Transverse colon (tissue), 4 donors: ENCODE results near the gene ZNF850. TPM values are rescaled to one million over a fixed set of nuclear protein-coding genes. Genes with fewer than 3 reads are reported as not detected.
"Not testable (repeated sequence)": the region's sequence is repeated elsewhere in the genome, so short reads cannot be mapped to it uniquely, and the experiment has no call there.

Experiments
- DNase-seq: peaks from one replicate; pipeline ENCODE4 v3.0.0-alpha.2; 2019
- H3K27ac ChIP-seq, 4 donors: fragments of 200-600 bp; sonication (generic); 2 replicates each; pipeline ENCODE4 v1.5.1; 2016 to 2018; ENCODE audit warnings: inconsistent platforms in 4 of 4
- H3K27me3 ChIP-seq: fragments of 200-600 bp; sonication (generic); 2 replicates; pipeline ENCODE4 v1.5.1; 2017; ENCODE audit warnings: inconsistent platforms
- H3K36me3 ChIP-seq, 4 donors: fragments of 200-600 bp; sonication (generic); 2 replicates each; pipeline ENCODE4 v1.5.1; 2017 to 2019; ENCODE audit warnings: inconsistent platforms in 4 of 4
- H3K4me1 ChIP-seq, 4 donors: fragments of 200-600 bp; sonication (generic); 2 replicates each; pipeline ENCODE4 v1.5.1; 2017 to 2020; ENCODE audit warnings: inconsistent platforms in 4 of 4
- H3K4me3 ChIP-seq, 4 donors: fragments of 200-600 bp; sonication (generic); 1 replicate in 1 of 4; 2 replicates in 3 of 4; pipeline versions ENCODE4 v1.5.1 to v1.6.1; 2017 to 2019; ENCODE audit warnings: inconsistent platforms in 4 of 4
- H3K9me3 ChIP-seq, 2 donors: fragments of 200-600 bp; sonication (generic); 2 replicates each; pipeline ENCODE4 v1.5.1; 2017 to 2019; ENCODE audit warnings: inconsistent platforms in 2 of 2
- EP300 ChIP-seq: sonication (generic); formaldehyde crosslinking; IDR thresholded peaks from one replicate; pipeline ENCODE4 v1.6.1; 2017; ENCODE audit warnings: antibody characterized with exemption, low read depth
- POLR2A ChIP-seq: fragments of 450-650 bp; IDR thresholded peaks from one replicate; pipeline ENCODE4 v1.6.1; 2016; ENCODE audit warnings: antibody characterized with exemption, mild to moderate bottlenecking, moderate library complexity
- POLR2AphosphoS5 ChIP-seq, 3 donors: sonication (generic); formaldehyde crosslinking; IDR thresholded peaks; one replicate each; pipeline ENCODE4 v1.6.1; 2016; ENCODE audit warnings: antibody characterized with exemption in 3 of 3
- WGBS, 2 donors: methylation state at CpG; one replicate each; pipeline ENCODE4 v1.1.5; 2018; ENCODE audit warnings: low coverage in 1 of 2; 5-methylcytosine and 5-hydroxymethylcytosine counted together
- in situ Hi-C, 4 donors: fragments of 200-750 bp; cut with MboI; loops; one replicate each; pipeline versions ENCODE4 v1.15.0 to v1.15.1; 2017; ENCODE audit warnings: low sequenced_read_pairs in 3 of 4, low pct_ligation_motif_present in 1 of 4, low pct_unique_long_range_greater_than_20kb in 1 of 4
- intact Hi-C: fragments of 100-400 bp; cut with DNase I; formaldehyde crosslinking; loops from one replicate; pipeline ENCODE4 v1.15.1; 2023; ENCODE audit warnings: low total_unique reads
- total RNA-seq, 4 donors: library from RNA; depleted of rRNA; stranded (reverse); fragments of >200 nt; gene quantifications; one replicate each; pipeline ENCODE4 v1.1.0, GENCODE V29; 2016
- TF ChIP-seq, protein P1 (sequence below), 5 experiments: fragments of 200-600 bp in 3 of 5; fragments of 450-650 bp in 2 of 5; sonication (generic) in 3 of 5; IDR thresholded peaks; 1 replicate in 2 of 5; 2 replicates in 3 of 5; pipeline ENCODE4 v1.5.1; 2016 to 2017; ENCODE audit warnings: antibody characterized with exemption in 5 of 5, inconsistent platforms in 3 of 5, mild to moderate bottlenecking in 2 of 5, moderate library complexity in 1 of 5

ZNF850 gene
- total RNA-seq, 4 donors from 2014 or later, result 0.75 to 2.2 (median 1.4) TPM

- Histone ChIP-seq H3K27me3 (no peaks in the 10 kb centered on the region), H3K4me3 (peak overlapping the region in 3 of 4 donors; percentile 48 to 81 (median 60)), H3K4me1 (peaks cover 6 to 18% (median 9%) of the 10 kb centered on the region in 4 donors), H3K27ac (peak overlapping the region; percentile 74 to 81 (median 78)), H3K9me3 (peaks cover 18 to 20% of the 10 kb centered on the region in 2 donors), H3K36me3 (no peaks in the 10 kb centered on the region)
- in situ Hi-C loops (no loop called here), intact Hi-C loops (no loop called here)
- no peak for DNase-seq
- 0 to 18% methylated on average over 2 to 15 of the region's 15 CpGs for WGBS, 2 donors
- TF ChIP-seq, protein P1, sequence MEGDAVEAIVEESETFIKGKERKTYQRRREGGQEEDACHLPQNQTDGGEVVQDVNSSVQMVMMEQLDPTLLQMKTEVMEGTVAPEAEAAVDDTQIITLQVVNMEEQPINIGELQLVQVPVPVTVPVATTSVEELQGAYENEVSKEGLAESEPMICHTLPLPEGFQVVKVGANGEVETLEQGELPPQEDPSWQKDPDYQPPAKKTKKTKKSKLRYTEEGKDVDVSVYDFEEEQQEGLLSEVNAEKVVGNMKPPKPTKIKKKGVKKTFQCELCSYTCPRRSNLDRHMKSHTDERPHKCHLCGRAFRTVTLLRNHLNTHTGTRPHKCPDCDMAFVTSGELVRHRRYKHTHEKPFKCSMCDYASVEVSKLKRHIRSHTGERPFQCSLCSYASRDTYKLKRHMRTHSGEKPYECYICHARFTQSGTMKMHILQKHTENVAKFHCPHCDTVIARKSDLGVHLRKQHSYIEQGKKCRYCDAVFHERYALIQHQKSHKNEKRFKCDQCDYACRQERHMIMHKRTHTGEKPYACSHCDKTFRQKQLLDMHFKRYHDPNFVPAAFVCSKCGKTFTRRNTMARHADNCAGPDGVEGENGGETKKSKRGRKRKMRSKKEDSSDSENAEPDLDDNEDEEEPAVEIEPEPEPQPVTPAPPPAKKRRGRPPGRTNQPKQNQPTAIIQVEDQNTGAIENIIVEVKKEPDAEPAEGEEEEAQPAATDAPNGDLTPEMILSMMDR (IDR thresholded peaks at IDR 0.05), result no peak
- TF ChIP-seq EP300 (no peak), POLR2AphosphoS5 (IDR thresholded peaks at IDR 0.05) (no peak), POLR2A (no peak)
Measured at GRCh38 chr19:36773223-36773579, 594 bp upstream of the ZNF850 start.

DNA sequence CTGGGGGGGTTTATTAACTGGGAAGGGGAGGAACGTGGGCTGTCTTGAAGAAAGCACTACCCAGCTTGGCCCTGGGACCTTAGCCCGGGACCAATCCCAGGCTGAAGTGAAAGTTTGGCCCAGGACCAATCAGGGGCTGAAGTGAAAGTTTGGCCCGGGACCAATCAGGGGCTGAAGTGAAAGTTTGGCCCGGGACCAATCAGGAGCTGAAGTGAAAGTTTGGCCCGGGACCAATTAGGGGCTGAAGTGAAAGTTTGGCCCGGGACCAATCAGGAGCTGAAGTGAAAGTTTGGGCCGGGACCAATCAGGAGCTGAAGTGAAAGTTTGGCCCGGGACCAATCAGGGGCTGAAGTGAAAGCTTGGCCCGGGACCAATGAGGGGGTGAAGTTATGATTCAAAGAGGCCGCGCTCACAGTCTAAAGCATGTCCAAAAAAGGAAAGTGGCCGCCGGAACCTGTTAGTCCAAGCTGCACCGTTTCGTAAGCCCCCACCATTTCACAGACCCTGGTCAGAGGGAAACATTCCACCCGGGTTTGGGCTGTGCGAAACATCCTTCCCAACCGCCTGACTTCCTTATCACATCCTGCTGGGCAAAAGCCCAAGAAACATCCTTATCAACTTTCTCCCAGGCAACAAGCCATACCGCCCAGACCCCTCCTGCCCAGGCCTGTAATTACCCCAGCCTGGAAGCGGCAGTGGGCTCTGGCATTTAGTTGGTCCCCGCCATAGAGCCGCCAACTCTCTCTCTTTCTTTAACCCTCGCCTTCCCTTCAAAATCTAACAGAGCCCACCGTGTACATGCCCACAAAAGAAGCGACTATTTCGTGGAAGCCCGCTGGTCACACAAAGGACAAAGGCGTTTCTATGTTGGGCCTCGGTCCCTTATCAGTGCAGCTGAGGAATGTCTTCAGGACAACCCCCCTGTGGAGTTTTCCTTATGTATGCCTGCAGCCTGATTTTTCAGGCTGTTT lies 1.1 kb downstream of the ZNF850 start:
- peak overlapping the region; percentile 48 to 81 (median 62) for H3K4me3 ChIP-seq
- H3K27me3 ChIP-seq, result no peaks in the 10 kb centered on the region
- in situ Hi-C loops, result no loop called here
- peaks cover 6 to 18% (median 9%) of the 10 kb centered on the region in 4 donors for H3K4me1 ChIP-seq
- H3K27ac ChIP-seq, result peak overlapping the region; percentile 74 to 81 (median 78)
- 2 to 14% methylated on average over 1 to 29 of the region's 29 CpGs for WGBS, 2 donors
- no peaks in the 10 kb centered on the region for H3K36me3 ChIP-seq
- peaks cover 25 to 28% of the 10 kb centered on the region in 2 donors for H3K9me3 ChIP-seq
- DNase-seq, result peak; percentile 36
- intact Hi-C loops, result no loop called here
- TF ChIP-seq POLR2A (no peak), POLR2AphosphoS5 (IDR thresholded peaks at IDR 0.05) (no peak), EP300 (no peak)
- TF ChIP-seq, protein P1 (IDR thresholded peaks at IDR 0.05), result no peak

GRCh38 chr19:36750066-36750691 lies 22.4 kb downstream of the ZNF850 start:
- no peak for DNase-seq
- peaks cover 0 to 85% (median 36%) of the 10 kb centered on the region in 4 donors for H3K36me3 ChIP-seq
- in situ Hi-C loops, result no loop called here
- 93 to 96% methylated on average over 2 to 4 of the region's 4 CpGs for WGBS, 2 donors
- H3K4me1 ChIP-seq, result no peaks in the 10 kb centered on the region
- peaks cover 90 to 96% of the 10 kb centered on the region in 2 donors for H3K9me3 ChIP-seq
- TF ChIP-seq POLR2AphosphoS5 (IDR thresholded peaks at IDR 0.05) (no peak), POLR2A (no peak), EP300 (no peak)
- TF ChIP-seq, protein P1 (IDR thresholded peaks at IDR 0.05), result no peak
- H3K27ac ChIP-seq, result no peak overlapping the region
- H3K4me3 ChIP-seq, result no peak overlapping the region
- intact Hi-C loops, result no loop called here
- H3K27me3 ChIP-seq, result no peaks in the 10 kb centered on the region

GRCh38 chr19:36749613-36750012 lies 23.0 kb downstream of the ZNF850 start:
- 93 to 100% methylated on average over 4 to 8 of the region's 8 CpGs for WGBS, 2 donors
- H3K4me3 ChIP-seq, intact Hi-C loops, H3K27me3 ChIP-seq, DNase-seq, H3K4me1 ChIP-seq, H3K27ac ChIP-seq, in situ Hi-C loops: not testable (repeated sequence)
- H3K9me3 ChIP-seq, result peaks cover 90 to 96% of the 10 kb centered on the region in 2 donors
- peaks cover 0 to 81% (median 34%) of the 10 kb centered on the region in 4 donors for H3K36me3 ChIP-seq
